GM12865 (cell line): ENCODE measurements around the gene TRDMT1.

ENCODE experiments used
- DNase-seq: peaks from one replicate; pipeline ENCODE4 v3.0.0; 2010; ENCODE audit warnings: low read depth
- H3K4me3 ChIP-seq: 2 replicates; pipeline ENCODE4 v1.5.1; 2011; ENCODE audit warnings: mild to moderate bottlenecking, low read depth, low read length, control low read depth
- CTCF ChIP-seq: IDR thresholded peaks from 2 replicates; pipeline ENCODE4 v1.5.1; 2011; ENCODE audit warnings: low read length, control low read depth, low read depth, inconsistent platforms; ENCODE audit not compliant: insufficient read depth; ENCODE audit errors: missing control alignments

TRDMT1 gene

GRCh38 chr10:17190602-17191001 lies 10.9 kb downstream of the TRDMT1 start:
- no peak overlapping the region for H3K4me3 ChIP-seq
- DNase-seq, result no peak
- TF ChIP-seq CTCF, result no peak

- no peak for TF ChIP-seq CTCF
- no peak overlapping the region for H3K4me3 ChIP-seq
- DNase-seq, result no peak
Observed at GRCh38 chr10:17188644-17189172, 12.8 kb downstream of the TRDMT1 start.

DNA sequence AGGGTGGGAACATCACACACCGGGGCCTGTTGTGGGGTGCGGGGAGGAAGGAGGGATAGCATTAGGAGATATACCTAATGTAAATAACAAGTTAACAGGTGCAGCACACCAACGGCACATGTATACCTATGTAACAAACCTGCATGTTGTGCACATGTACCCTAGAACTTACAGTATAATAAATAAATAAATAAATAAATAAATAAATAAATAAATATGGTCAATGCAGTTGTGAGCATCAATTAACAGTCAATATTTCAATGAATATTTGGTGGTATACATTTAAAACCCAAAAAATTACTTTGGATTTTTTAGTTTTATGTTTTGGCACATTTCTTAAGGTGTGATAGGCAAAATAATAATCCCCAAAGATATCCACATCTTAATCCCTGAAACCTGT lies 15.6 kb downstream of the TRDMT1 start:
- DNase-seq, result no peak
- H3K4me3 ChIP-seq, result no peak overlapping the region
- no peak for TF ChIP-seq CTCF

DNA sequence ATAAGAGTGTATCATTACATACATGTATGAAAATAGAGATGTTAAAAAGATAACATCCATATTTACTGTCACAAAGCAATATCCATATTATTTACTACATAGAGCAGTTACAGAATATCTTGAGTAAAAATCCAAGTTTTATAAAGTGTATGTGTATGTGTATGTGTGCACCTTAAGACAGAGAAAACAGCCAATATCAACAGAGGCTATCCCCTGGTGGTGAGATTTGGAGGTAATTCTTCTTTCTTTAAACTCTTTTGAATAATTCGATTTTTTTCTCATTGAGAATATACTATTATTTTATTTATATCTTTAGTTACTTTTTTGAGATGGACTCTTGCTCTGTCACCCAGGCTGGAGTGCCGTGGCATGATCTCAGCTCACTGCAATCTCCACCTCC lies 18.4 kb downstream of the TRDMT1 start:
- no peak overlapping the region for H3K4me3 ChIP-seq
- DNase-seq, result no peak
- no peak for TF ChIP-seq CTCF

DNA sequence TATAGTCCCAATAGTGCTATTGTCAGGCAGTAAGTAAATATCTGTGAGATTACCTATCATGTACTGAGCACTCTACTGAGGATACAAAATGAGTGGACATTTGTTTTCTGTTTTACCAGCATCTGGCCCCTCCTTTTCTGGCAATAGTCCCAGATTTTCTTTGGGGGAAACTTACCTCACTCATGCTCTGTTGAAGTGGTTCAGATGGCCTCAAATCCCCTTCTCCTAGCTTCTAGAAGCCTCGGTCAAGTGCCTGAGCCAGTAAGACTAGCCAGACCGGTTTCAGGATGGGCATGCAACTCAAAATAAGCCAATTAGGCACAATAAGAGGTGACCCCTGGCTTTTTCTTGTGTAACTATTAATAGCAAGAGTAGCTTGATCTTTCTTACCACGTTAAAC lies 19.7 kb downstream of the TRDMT1 start:
- no peak for TF ChIP-seq CTCF

GRCh38 chr10:17181110-17181509 lies 20.4 kb downstream of the TRDMT1 start:
- no peak for TF ChIP-seq CTCF
- DNase-seq, result no peak
- H3K4me3 ChIP-seq, result no peak overlapping the region

More for the DNA sequence above, 19.7 kb downstream of the TRDMT1 start:
- no peak for DNase-seq
- H3K4me3 ChIP-seq, result no peak overlapping the region

DNA sequence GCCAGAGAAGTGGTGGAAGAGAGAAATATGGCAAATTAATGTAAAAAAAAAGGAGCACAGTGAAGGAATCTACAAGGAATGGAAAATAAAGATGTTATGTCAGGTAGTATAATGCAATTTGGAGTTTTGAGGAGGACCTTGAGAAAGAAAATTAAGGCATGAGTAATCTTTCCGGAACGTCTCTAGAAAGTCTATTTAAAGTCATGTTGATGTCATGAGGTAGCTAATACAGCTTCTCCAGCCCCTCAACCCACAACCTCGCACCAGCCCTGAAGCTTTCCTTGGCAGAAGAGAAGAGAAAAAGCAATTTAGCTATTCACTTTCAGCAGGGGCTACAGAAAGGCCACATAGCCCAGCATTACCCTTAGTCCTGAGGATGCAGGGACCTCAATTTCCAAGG lies 22.5 kb downstream of the TRDMT1 start:
- no peak overlapping the region for H3K4me3 ChIP-seq
- no peak for TF ChIP-seq CTCF
- no peak for DNase-seq
